BJ (cell line): Measurements from ENCODE around the gene GASK1B. TPM values are rescaled to one million over a fixed set of nuclear protein-coding genes. Genes with fewer than 3 reads are reported as not detected.

ENCODE experiments used
- CTCF ChIA-PET: fragments of 350-600 bp; formaldehyde crosslinking; extraction: SDS; loops from one replicate; lab custom pipeline; 2021; ENCODE audit warnings: antibody characterized with exemption, inconsistent platforms; lab: Yijun Ruan, JAX
- POLR2A ChIA-PET: fragments of 300-600 bp; sonication (Branson Sonifier 250); formaldehyde crosslinking; extraction: SDS; loops from one replicate; lab custom pipeline; 2021; ENCODE audit warnings: antibody characterized with exemption; lab: Charles Lee
- DNase-seq: peaks from one replicate; pipeline ENCODE4 v3.0.0-alpha.2; 2011; ENCODE audit warnings: low read depth
- H3K27me3 ChIP-seq: 2 replicates; pipeline ENCODE4 v1.6.0; 2011; ENCODE audit warnings: low read length; ENCODE audit not compliant: control insufficient read depth, insufficient read depth
- H3K36me3 ChIP-seq: 2 replicates; pipeline ENCODE4 v1.5.1; 2011; ENCODE audit warnings: low read length; ENCODE audit not compliant: control insufficient read depth, insufficient read depth
- H3K4me3 ChIP-seq: 2 replicates; pipeline ENCODE4 v1.5.1; 2011; ENCODE audit warnings: low read depth, mild to moderate bottlenecking, control low read depth, low read length
- polyA minus RNA-seq: library from RNA; depleted of rRNA, polyadenylated mRNA; stranded (reverse); fragments of >200 nt; gene quantifications from 2 replicates; pipeline ENCODE4 v1.2.3, GENCODE V29; 2011; rRNA and poly(A)+ RNA removed
- polyA plus RNA-seq: library from polyadenylated mRNA; depleted of rRNA; stranded (reverse); fragments of >200 nt; gene quantifications from 2 replicates; pipeline ENCODE4 v1.2.3, GENCODE V29; 2011; rRNA removed
- TF ChIP-seq, protein P1 (sequence below): IDR thresholded peaks from 2 replicates; pipeline ENCODE4 v1.5.1; 2011; ENCODE audit warnings: low read depth, mild to moderate bottlenecking, control low read depth, inconsistent platforms, low read length, moderate library complexity; ENCODE audit not compliant: insufficient read depth

The GASK1B gene
- polyA plus RNA-seq (4.9 and 11.6 TPM in 2 replicates), polyA minus RNA-seq (3.8 and 7.4 TPM in 2 replicates)

DNA sequence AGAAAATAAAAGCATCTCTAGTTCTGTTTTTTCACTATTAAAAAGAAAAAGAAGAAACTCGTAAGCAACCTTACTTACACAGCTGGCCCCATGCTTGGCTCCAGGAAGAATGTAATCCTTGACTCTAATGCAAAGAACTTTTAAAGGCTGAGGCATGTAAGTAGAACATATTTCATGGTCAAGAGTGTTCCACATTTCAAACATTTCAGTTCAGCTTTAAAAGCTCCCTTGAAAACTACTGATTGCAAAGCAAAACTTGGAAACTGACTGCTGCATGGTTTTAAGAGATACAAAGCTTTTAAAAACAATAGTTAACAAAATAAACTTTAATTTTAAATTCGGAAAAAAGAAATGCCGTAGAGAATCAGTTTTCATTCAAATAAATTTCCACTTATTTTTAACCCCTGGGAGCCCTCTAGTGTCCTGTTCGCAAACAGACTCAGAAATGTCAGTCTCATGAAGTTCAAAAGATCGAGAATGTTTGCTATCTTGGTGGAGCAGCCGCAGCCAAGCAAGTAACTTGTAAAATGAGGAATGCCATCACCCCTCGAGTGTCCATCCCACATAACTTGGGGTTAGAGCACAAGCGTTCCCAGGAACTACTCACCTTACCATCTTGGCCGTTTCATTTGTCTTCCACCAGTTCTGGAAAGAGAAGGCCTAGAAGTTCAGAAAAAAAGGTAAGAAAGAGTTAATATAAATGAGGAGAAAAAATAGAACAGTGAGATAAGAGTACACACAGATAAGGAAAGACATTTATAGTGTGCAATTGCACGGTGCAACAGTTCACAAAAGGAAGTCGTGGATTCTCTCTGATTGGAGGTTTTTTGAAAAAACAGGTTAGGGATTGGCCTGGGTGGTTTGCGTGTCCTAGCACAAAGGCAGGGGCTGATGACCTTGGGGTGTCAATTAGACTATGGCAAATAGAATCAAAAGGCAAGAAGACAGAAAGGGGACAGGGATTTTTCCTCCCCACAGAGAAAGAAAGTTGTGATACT lies at the start of gene GASK1B:
GASK1B (minus strand) TSS at position 765 of the 998 bp plus-strand sequence. CDS start 1,650 bp downstream, outside the sequence.
- POLR2A ChIA-PET, result interaction anchor here (0.8 kb wide), 1 partner anchor 171 kb away, joined by 4 read pairs; no protein-coding TSS in a partner anchor

GRCh38 chr4:158219623-158220022 lies 46.8 kb upstream of the GASK1B start:
- H3K27me3 ChIP-seq, result no peaks in the 10 kb centered on the region
- CTCF ChIA-PET, result interaction anchor here (0.9 to 1.2 kb wide), 2 partner anchors 9 to 26 kb away, joined by 4 to 5 read pairs; partner anchors contain the start of gene TMEM144
- POLR2A ChIA-PET, result no interaction called here

More for the DNA sequence above, at the start of gene GASK1B:
- DNase-seq, result no peak
- no peaks in the 10 kb centered on the region for H3K36me3 ChIP-seq
- TF ChIP-seq, protein P1, sequence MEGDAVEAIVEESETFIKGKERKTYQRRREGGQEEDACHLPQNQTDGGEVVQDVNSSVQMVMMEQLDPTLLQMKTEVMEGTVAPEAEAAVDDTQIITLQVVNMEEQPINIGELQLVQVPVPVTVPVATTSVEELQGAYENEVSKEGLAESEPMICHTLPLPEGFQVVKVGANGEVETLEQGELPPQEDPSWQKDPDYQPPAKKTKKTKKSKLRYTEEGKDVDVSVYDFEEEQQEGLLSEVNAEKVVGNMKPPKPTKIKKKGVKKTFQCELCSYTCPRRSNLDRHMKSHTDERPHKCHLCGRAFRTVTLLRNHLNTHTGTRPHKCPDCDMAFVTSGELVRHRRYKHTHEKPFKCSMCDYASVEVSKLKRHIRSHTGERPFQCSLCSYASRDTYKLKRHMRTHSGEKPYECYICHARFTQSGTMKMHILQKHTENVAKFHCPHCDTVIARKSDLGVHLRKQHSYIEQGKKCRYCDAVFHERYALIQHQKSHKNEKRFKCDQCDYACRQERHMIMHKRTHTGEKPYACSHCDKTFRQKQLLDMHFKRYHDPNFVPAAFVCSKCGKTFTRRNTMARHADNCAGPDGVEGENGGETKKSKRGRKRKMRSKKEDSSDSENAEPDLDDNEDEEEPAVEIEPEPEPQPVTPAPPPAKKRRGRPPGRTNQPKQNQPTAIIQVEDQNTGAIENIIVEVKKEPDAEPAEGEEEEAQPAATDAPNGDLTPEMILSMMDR, result peak; percentile 71
- peak within 1 kb of the TSS; percentile 22 for H3K4me3 ChIP-seq
- no peaks in the 10 kb centered on the region for H3K27me3 ChIP-seq
- CTCF ChIA-PET, result interaction anchor here (0.6 to 2.2 kb wide), 16 partner anchors 9 to 183 kb away, joined by 3 to 18 read pairs (median 4); no protein-coding TSS in a partner anchor

GRCh38 chr4:158217763-158218162 lies 44.9 kb upstream of the GASK1B start:
- CTCF ChIA-PET, result no interaction called here
- Histone ChIP-seq H3K36me3 (no peaks in the 10 kb centered on the region), H3K4me3 (no peak overlapping the region), H3K27me3 (no peaks in the 10 kb centered on the region)
- POLR2A ChIA-PET, result no interaction called here
- TF ChIP-seq, protein P1, result no peak
- DNase-seq, result no peak

More at GRCh38 chr4:158219623-158220022, 46.8 kb upstream of the GASK1B start:
- Histone ChIP-seq H3K36me3 (no peaks in the 10 kb centered on the region), H3K4me3 (no peak overlapping the region)
- TF ChIP-seq, protein P1, result no peak
- no peak for DNase-seq

- Histone ChIP-seq H3K27me3 (no peaks in the 10 kb centered on the region), H3K36me3 (no peaks in the 10 kb centered on the region), H3K4me3 (no peak overlapping the region)
- ChIA-PET POLR2A (no interaction called here), CTCF (no interaction called here)
- DNase-seq, result no peak
- TF ChIP-seq, protein P1, result no peak
These were observed 42.0 kb upstream of the GASK1B start for GRCh38 chr4:158214856-158215255.

DNA sequence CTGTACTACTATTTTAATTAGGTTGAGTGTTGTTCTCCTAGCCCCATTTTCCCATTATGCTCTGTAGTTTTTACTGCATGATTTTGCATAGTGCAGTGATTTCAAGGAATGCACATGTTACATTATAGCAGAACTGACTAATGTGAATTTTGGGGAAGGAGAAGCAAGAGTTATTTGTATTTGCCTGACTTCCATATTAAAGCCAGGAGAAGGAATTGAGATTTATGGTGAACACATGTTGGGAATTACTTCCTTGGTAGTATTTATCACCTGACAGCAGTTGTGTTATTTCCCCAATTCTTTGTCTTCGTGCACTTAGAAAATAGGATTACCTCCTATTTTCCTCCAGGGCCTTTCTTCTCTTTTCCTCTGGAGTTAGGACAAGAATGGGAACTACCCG lies 40.6 kb upstream of the GASK1B start:
- TF ChIP-seq, protein P1, result no peak
- POLR2A ChIA-PET, result no interaction called here

More for the DNA sequence above, 40.6 kb upstream of the GASK1B start:
- CTCF ChIA-PET, result interaction anchor here (1.1 kb wide), 1 partner anchor 20 kb away, joined by 3 read pairs; no protein-coding TSS in a partner anchor
- DNase-seq, result no peak
- Histone ChIP-seq H3K4me3 (no peak overlapping the region), H3K27me3 (no peaks in the 10 kb centered on the region), H3K36me3 (no peaks in the 10 kb centered on the region)
